Placental epithelial cell (primary cell): Measurements from ENCODE around the gene DEFB131B. TPM values are rescaled to one million over a fixed set of nuclear protein-coding genes. Genes with fewer than 3 reads are reported as not detected.

ENCODE experiments used
- small RNA-seq: library from RNA; depleted of rRNA; stranded (forward); fragments of <200 nt; gene quantifications from one replicate; pipeline ENCODE3, GENCODE V24; 2012
- total RNA-seq: library from RNA; depleted of rRNA; stranded (reverse); fragments of >200 nt; gene quantifications from 2 replicates; pipeline ENCODE4 v1.2.3, GENCODE V29; 2012

Gene DEFB131B
- total RNA-seq = not detected in 2 replicates

DNA sequence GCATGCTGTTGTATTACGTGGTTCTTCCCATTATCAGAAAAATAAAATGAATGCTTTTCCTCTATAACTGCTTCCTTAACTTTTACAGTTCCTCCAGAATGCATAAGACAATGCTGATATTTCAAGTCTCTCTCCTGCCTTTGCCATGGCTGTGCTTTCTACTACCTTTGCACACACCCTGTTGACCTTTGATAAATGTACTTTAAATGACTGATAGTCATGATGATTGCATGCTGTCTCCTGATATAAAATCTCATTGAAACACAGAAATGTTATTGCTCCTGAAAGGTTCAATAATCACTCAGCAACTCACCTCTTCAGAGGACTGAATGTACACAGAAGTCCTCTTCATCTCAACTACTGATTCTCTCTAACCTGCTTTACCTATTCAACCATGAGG lies at the start of gene DEFB131B:
Gene DEFB131B (plus strand): TSS at position 395 of the 400 bp plus-strand sequence. CDS start 0 bp downstream, at position 395.

GRCh38 chr11:71832811-71833210 lies 45.4 kb upstream of the DEFB131B start, which contains the start of gene DEFB108B:
Gene DEFB108B, plus strand, starts transcription at chr11:71833200. Its CDS starts 0 bp downstream, at chr11:71833200.

DNA sequence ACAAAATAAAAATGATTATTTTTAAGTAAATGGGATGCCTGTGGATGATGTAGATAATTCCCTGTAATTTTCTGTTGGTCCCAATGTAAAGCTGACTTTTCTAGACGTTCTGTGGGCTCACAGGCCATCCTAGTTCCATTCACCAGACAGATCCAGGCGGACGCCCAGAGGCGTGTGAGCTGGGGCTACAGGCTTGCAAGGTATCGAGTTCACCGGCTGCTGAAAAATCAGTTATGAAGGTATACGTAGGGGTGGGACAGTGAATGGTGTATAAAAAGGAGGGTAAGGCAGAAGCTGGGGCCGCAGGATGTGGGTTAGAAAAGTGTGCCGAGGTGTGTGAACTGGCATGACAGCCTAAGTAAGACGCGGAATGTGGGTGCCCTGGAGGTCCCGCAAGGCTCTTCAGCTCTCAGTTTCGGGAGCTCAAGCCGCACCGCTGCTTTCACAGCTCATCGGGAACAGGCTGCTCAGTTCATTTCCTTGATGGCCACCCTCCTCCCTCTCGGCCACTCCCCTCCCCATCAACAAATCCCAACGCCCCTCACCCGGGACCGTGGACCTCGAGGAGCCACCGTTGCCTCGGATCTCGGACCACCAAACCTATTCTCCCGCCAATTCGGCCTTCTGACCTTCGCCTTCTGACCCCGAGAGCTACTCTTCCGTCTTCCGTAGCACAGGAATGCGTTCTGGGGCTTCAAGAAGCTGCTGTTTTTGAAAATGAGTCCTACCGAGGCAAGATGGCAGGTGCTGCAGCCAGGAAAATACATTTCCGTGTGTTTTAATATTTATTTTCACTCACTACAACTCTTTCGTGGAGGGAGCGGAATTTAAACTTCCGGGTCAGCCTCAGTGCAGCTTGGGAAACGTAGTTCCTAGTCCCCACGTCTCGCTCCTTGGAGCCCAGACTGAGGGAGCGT lies 49.8 kb downstream of the DEFB131B start, which contains the start of gene XNDC1N:
Gene XNDC1N (minus strand): TSS at position 775 of the 917 bp plus-strand sequence. CDS start 5,241 bp downstream, outside the sequence.

GRCh38 chr11:71928737-71929443 lies 50.6 kb downstream of the DEFB131B start, which contains the start of gene RNF121:
Gene RNF121, plus strand, starts transcription at chr11:71929046. Its CDS starts 16 bp downstream, at chr11:71929062.

Small RNA genes within 50 kb of the gene (small RNA-seq; reads per million reads assigned to genes)
- gene RNA5SP342 = not detected

Other genes starting within 250 kb of the DEFB131B start
- gene DEFB108B, start 45.3 kb upstream of the DEFB131B start, total RNA-seq = not detected in 2 replicates
- gene XNDC1N, start 50.1 kb downstream of the DEFB131B start, total RNA-seq = 9.2 and 28.3 TPM in 2 replicates
- 37.3 and 51.7 TPM in 2 replicates for gene RNF121, start 50.6 kb downstream of the DEFB131B start, total RNA-seq
- gene IL18BP, start 120.5 kb downstream of the DEFB131B start, total RNA-seq = 6.3 and 7.9 TPM in 2 replicates
- gene NUMA1, start 202.1 kb downstream of the DEFB131B start, total RNA-seq = 212 and 227 TPM in 2 replicates
- 11.2 and 12.2 TPM in 2 replicates for gene LRRC51, start 202.4 kb downstream of the DEFB131B start, total RNA-seq
- 80.9 and 136 TPM in 2 replicates for gene LAMTOR1, start 224.8 kb downstream of the DEFB131B start, total RNA-seq
- gene TOMT, start 227.5 kb downstream of the DEFB131B start, total RNA-seq = not detected in 2 replicates
- 30.6 and 39.8 TPM in 2 replicates for gene ANAPC15, start 234.2 kb downstream of the DEFB131B start, total RNA-seq